ENCODE measurements around the gene CLCA2. TPM values are rescaled to one million over a fixed set of nuclear protein-coding genes. Genes with fewer than 3 reads are reported as not detected.

The CLCA2 gene
- polyA plus RNA-seq, 1 donor from 2014 or later = not detected

DNA sequence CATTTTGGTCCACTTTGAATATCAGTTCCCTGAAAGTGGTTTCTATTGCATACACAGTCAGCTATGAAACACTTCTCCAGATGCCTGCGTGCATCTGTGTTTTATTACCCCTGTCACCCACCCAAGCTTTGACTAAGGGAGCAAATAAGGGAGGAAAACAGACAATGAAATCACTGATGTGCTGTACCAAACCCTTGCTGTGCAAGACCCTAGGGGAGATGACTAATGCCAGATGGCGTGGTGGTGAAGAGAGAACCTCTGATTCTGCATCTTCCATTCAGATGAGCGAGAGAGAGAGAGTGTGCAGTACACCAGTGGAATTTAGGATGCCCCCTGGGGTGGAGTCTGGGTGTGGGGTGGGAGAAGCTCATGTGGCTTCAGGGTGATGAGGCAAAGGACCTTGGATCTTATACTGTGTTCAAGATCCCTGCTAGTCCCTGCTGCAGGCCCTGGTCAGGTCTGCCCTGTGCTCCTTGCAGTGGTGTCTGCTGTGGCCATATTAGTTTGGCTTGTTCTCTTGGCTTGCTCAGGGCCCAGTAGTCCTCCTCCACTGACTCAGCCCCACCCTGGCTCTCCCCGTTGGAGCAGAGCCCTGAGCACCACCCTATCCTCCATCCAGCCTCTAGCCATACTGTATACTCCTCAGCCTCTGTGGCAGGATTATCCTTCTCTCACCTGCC, 63.3 kb downstream of the CLCA2 start:
- H3K4me2 ChIP-seq (ENCODE audit: low read length) = no peak overlapping the region
- H3F3A ChIP-seq (ENCODE audit: insufficient read depth, low read length, poor library complexity, severe bottlenecking) = no peaks in the 10 kb centered on the region
- no peaks in the 10 kb centered on the region for H3K9me2 ChIP-seq (ENCODE audit: insufficient read depth, low read length)
- no peak overlapping the region for H2AFZ ChIP-seq (ENCODE audit: low read depth, low read length)
- TF ChIP-seq EZH2 (IDR thresholded peaks at IDR 0.05; ENCODE audit: borderline replicate concordance, insufficient read depth, low read length, poor library complexity, severe bottlenecking) = no peak
- no peak for TF ChIP-seq EP300 (conservative IDR thresholded peaks at IDR 0.05; ENCODE audit: poor library complexity, severe bottlenecking)
- no peak for TF ChIP-seq POLR2AphosphoS5 (IDR thresholded peaks at IDR 0.05)
- TF ChIP-seq, protein P1, sequence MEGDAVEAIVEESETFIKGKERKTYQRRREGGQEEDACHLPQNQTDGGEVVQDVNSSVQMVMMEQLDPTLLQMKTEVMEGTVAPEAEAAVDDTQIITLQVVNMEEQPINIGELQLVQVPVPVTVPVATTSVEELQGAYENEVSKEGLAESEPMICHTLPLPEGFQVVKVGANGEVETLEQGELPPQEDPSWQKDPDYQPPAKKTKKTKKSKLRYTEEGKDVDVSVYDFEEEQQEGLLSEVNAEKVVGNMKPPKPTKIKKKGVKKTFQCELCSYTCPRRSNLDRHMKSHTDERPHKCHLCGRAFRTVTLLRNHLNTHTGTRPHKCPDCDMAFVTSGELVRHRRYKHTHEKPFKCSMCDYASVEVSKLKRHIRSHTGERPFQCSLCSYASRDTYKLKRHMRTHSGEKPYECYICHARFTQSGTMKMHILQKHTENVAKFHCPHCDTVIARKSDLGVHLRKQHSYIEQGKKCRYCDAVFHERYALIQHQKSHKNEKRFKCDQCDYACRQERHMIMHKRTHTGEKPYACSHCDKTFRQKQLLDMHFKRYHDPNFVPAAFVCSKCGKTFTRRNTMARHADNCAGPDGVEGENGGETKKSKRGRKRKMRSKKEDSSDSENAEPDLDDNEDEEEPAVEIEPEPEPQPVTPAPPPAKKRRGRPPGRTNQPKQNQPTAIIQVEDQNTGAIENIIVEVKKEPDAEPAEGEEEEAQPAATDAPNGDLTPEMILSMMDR (IDR thresholded peaks at IDR 0.05; ENCODE audit: poor library complexity, severe bottlenecking) = no peak
- TF ChIP-seq MXI1 (conservative IDR thresholded peaks at IDR 0.05; ENCODE audit: poor library complexity, severe bottlenecking) = no peak
- no peak for TF ChIP-seq SMC3 (conservative IDR thresholded peaks at IDR 0.05; ENCODE audit: poor library complexity)
- TF ChIP-seq, protein P2, sequence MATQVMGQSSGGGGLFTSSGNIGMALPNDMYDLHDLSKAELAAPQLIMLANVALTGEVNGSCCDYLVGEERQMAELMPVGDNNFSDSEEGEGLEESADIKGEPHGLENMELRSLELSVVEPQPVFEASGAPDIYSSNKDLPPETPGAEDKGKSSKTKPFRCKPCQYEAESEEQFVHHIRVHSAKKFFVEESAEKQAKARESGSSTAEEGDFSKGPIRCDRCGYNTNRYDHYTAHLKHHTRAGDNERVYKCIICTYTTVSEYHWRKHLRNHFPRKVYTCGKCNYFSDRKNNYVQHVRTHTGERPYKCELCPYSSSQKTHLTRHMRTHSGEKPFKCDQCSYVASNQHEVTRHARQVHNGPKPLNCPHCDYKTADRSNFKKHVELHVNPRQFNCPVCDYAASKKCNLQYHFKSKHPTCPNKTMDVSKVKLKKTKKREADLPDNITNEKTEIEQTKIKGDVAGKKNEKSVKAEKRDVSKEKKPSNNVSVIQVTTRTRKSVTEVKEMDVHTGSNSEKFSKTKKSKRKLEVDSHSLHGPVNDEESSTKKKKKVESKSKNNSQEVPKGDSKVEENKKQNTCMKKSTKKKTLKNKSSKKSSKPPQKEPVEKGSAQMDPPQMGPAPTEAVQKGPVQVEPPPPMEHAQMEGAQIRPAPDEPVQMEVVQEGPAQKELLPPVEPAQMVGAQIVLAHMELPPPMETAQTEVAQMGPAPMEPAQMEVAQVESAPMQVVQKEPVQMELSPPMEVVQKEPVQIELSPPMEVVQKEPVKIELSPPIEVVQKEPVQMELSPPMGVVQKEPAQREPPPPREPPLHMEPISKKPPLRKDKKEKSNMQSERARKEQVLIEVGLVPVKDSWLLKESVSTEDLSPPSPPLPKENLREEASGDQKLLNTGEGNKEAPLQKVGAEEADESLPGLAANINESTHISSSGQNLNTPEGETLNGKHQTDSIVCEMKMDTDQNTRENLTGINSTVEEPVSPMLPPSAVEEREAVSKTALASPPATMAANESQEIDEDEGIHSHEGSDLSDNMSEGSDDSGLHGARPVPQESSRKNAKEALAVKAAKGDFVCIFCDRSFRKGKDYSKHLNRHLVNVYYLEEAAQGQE (IDR thresholded peaks at IDR 0.05; ENCODE audit: borderline replicate concordance) = no peak
- TF ChIP-seq RAD21 (conservative IDR thresholded peaks at IDR 0.05) = no peak
- H3K79me2 ChIP-seq (replicated peaks; ENCODE audit: insufficient read depth, low read length) = no peaks in the 10 kb centered on the region
- no peaks in the 10 kb centered on the region for H3K27me3 ChIP-seq (ENCODE audit: insufficient read depth, low read depth, low read length)
- no peak overlapping the region for H3K4me3 ChIP-seq (ENCODE audit: low read length)
- H3K9me3 ChIP-seq (ENCODE audit: low read length) = no peaks in the 10 kb centered on the region
- no peak overlapping the region for H3K27ac ChIP-seq (ENCODE audit: low read length)
- H3K36me3 ChIP-seq (ENCODE audit: insufficient read depth, low read length) = no peaks in the 10 kb centered on the region
- no peaks in the 10 kb centered on the region for H4K20me1 ChIP-seq (ENCODE audit: insufficient read depth)
- H3K9ac ChIP-seq (ENCODE audit: low read length) = no peak overlapping the region

DNA sequence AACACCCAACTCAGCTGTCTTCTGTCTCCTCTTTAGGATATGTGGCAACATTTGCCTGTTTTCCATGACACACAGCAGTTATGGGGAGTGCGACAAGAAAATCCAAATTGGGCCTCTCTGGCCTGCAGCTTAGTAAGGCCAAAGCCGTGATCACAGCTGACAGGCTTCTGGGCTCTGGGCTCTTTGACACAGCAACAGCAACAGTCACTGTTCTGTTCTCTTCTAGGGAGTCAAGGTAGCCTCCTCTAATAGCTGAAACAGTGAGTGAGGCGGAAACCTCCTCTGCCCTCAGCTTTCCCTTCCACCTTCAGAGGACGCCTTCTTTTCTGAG, 63.8 kb downstream of the CLCA2 start:
- TF ChIP-seq RAD21 (conservative IDR thresholded peaks at IDR 0.05) (no peak), MXI1 (conservative IDR thresholded peaks at IDR 0.05; ENCODE audit: poor library complexity, severe bottlenecking) (no peak), EZH2 (IDR thresholded peaks at IDR 0.05; ENCODE audit: borderline replicate concordance, insufficient read depth, low read length, poor library complexity, severe bottlenecking) (no peak)
- H3K27me3 ChIP-seq (ENCODE audit: insufficient read depth, low read depth, low read length) = no peaks in the 10 kb centered on the region
- H2AFZ ChIP-seq (ENCODE audit: low read depth, low read length) = no peak overlapping the region
- H3K27ac ChIP-seq (ENCODE audit: low read length) = no peak overlapping the region
- no peaks in the 10 kb centered on the region for H4K20me1 ChIP-seq (ENCODE audit: insufficient read depth)
- no peaks in the 10 kb centered on the region for H3F3A ChIP-seq (ENCODE audit: insufficient read depth, low read length, poor library complexity, severe bottlenecking)
- no peak overlapping the region for H3K4me2 ChIP-seq (ENCODE audit: low read length)
- H3K4me3 ChIP-seq (ENCODE audit: low read length) = no peak overlapping the region
- H3K9ac ChIP-seq (ENCODE audit: low read length) = no peak overlapping the region
- no peaks in the 10 kb centered on the region for H3K9me3 ChIP-seq (ENCODE audit: low read length)
- H3K79me2 ChIP-seq (replicated peaks; ENCODE audit: insufficient read depth, low read length) = no peaks in the 10 kb centered on the region
- no peaks in the 10 kb centered on the region for H3K9me2 ChIP-seq (ENCODE audit: insufficient read depth, low read length)
- no peaks in the 10 kb centered on the region for H3K36me3 ChIP-seq (ENCODE audit: insufficient read depth, low read length)

Measured in neural cell (in vitro differentiated cells).